T-cell (primary cell): ENCODE measurements around the gene ARMC12. TPM values are rescaled to one million over a fixed set of nuclear protein-coding genes. Genes with fewer than 3 reads are reported as not detected.

ENCODE experiments used
- ATAC-seq, 4 experiments: fragments of 200-7000 bp in 3 of 4; fragments of 150-1000 bp in 1 of 4; cut with Tn5 transposase; replicated peaks in 1 of 4; 1 replicate in 3 of 4; 2 replicates in 1 of 4; pipeline ENCODE4 v1.10.0; 2021; ENCODE audit warnings: moderate library complexity in 3 of 4, mild to moderate bottlenecking in 2 of 4, moderate number of reproducible peaks in 1 of 4
- CTCF ChIA-PET, 2 donors: fragments of 300-600 bp; sonication (Branson Sonifier 250); formaldehyde crosslinking; loops; one replicate each; lab custom pipeline; 2022; ENCODE audit warnings: antibody characterized with exemption in 2 of 2; lab: Charles Lee
- POLR2A ChIA-PET, 2 donors: fragments of 300-600 bp; sonication (Branson Sonifier 250); formaldehyde crosslinking; loops; one replicate each; lab custom pipeline; 2022; ENCODE audit warnings: antibody characterized with exemption in 2 of 2; lab: Charles Lee
- DNase-seq, 35 experiments: peaks; one replicate each; pipeline versions ENCODE4 v3.0.0 to v3.0.0-alpha.2; 2013 to 2023
- H3K27ac ChIP-seq: one replicate; pipeline ENCODE4 v1.5.1; 2013; ENCODE audit warnings: low read length
- H3K27me3 ChIP-seq, 2 experiments: replicated peaks in 1 of 2; 1 replicate in 1 of 2; 2 replicates in 1 of 2; pipeline versions ENCODE4 v1.6.1 to v1.7.0; 2013; ENCODE audit warnings: low read length in 1 of 2, mixed read lengths in 1 of 2; ENCODE audit not compliant: control insufficient read depth in 2 of 2, insufficient read depth in 2 of 2; ENCODE audit errors: extremely low read depth in 1 of 2
- H3K36me3 ChIP-seq, 2 donors: 1 replicate in 1 of 2; 2 replicates in 1 of 2; pipeline versions ENCODE4 v1.6.1 to v1.7.0; 2013; ENCODE audit warnings: low read length in 1 of 2; ENCODE audit not compliant: control insufficient read depth in 2 of 2, insufficient read depth in 1 of 2; ENCODE audit errors: extremely low read depth in 1 of 2
- H3K4me1 ChIP-seq, 2 experiments: 1 replicate in 1 of 2; 2 replicates in 1 of 2; pipeline versions ENCODE4 v1.6.1 to v1.7.0; 2013; ENCODE audit warnings: low read length in 2 of 2, mixed read lengths in 1 of 2; ENCODE audit not compliant: insufficient read depth in 2 of 2, control insufficient read depth in 1 of 2; ENCODE audit errors: extremely low read depth in 1 of 2
- H3K4me3 ChIP-seq, 2 donors: 1 replicate in 1 of 2; 2 replicates in 1 of 2; pipeline versions ENCODE4 v1.5.1 to v1.7.0; 2013; ENCODE audit warnings: mild to moderate bottlenecking in 2 of 2, low read length in 1 of 2, moderate library complexity in 1 of 2; ENCODE audit not compliant: control insufficient read depth in 1 of 2; ENCODE audit errors: extremely low read depth in 1 of 2
- H3K9me3 ChIP-seq: 2 replicates; pipeline ENCODE4 v1.7.0; 2013
- H3K27ac Mint-ChIP-seq, 2 donors: one replicate each; pipeline ENCODE4 v1.8.0; 2020 to 2021; ENCODE audit warnings: mild to moderate bottlenecking in 2 of 2, mixed read lengths in 2 of 2
- H3K27me3 Mint-ChIP-seq, 2 donors: one replicate each; pipeline ENCODE4 v1.8.0; 2021 to 2022; ENCODE audit warnings: mixed read lengths in 2 of 2
- H3K36me3 Mint-ChIP-seq: one replicate; pipeline ENCODE4 v1.8.0; 2021; ENCODE audit warnings: mixed read lengths
- H3K4me1 Mint-ChIP-seq, 3 donors: one replicate each; pipeline ENCODE4 v1.8.0; 2020 to 2022; ENCODE audit warnings: mixed read lengths in 3 of 3, mild to moderate bottlenecking in 1 of 3
- H3K4me3 Mint-ChIP-seq, 3 donors: one replicate each; pipeline ENCODE4 v1.8.0; 2020 to 2022; ENCODE audit warnings: mild to moderate bottlenecking in 3 of 3, mixed read lengths in 3 of 3, moderate library complexity in 3 of 3
- H3K9me3 Mint-ChIP-seq, 3 donors: one replicate each; pipeline ENCODE4 v1.8.0; 2020 to 2022; ENCODE audit warnings: mixed read lengths in 3 of 3
- WGBS: methylation state at CpG from one replicate; pipeline ENCODE4 v1.1.5; 2013; ENCODE audit warnings: missing lambda C conversion rate; ENCODE audit not compliant: insufficient coverage; 5-methylcytosine and 5-hydroxymethylcytosine counted together
- total RNA-seq, 35 experiments: library from RNA in 6 of 35; stranded (reverse) in 6 of 35; fragments of 120-200 nt in 1 of 35; gene quantifications; one replicate each; pipeline versions ENCODE4 v1.2.1 to v1.2.4 and lab custom pipeline; 2013 to 2026

ARMC12 gene
- total RNA-seq, 5 donors from 2014 or later (not counting 1 experiment from before 2014, with no cell fraction given), result 0.63 to 1.8 (median 0.90) TPM

DNA sequence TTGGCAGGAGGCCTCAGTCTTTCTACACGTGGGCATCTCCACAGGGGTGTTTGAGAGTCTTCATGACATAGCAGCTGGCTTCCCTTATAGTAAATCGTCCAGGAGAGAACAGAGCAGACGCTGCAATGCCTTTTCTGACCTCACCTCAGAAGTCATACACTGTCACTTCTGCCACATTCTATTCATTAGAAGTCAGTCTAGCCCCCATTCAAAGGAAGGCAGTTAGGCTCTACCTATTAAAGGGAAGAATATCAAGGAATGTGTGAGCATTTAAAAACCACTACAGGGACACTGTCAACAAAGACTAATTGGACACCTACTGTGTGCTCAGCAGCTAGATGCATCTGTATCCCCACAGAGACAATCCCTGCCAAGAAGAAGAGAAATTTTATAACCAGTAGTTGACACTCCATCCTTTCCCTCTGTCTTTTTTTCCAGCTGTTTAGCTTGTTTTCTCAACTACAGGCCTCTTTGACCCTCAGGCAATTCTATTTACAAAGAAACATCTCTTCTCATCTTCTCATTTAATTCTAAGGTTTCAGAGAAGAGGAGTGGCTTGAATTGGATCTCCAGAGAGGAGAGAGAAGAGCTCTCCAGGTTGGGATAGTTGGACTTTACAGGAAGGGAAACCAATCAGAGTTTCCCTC, 18.6 kb downstream of the ARMC12 start:
- H3K4me3 Mint-ChIP-seq, result no peak overlapping the region
- no peak for DNase-seq
- Histone ChIP-seq H3K27ac (no peak overlapping the region), H3K36me3 (no peaks in the 10 kb centered on the region), H3K27me3 (peaks cover 0 to 22% of the 10 kb centered on the region in 2 experiments), H3K4me3 (no peak overlapping the region), H3K4me1 (no peaks in the 10 kb centered on the region), H3K9me3 (no peaks in the 10 kb centered on the region)
- no peak overlapping the region for H3K27ac Mint-ChIP-seq
- peaks cover 0 to 3% (median 0%) of the 10 kb centered on the region in 3 donors for H3K4me1 Mint-ChIP-seq
- peaks cover 21 to 25% of the 10 kb centered on the region in 2 donors for H3K27me3 Mint-ChIP-seq
- ATAC-seq, result no peak
- no peaks in the 10 kb centered on the region for H3K36me3 Mint-ChIP-seq
- H3K9me3 Mint-ChIP-seq, result no peaks in the 10 kb centered on the region
- CTCF ChIA-PET, result interaction anchor here in 1 of 2 donors (0.6 kb wide), 1 partner anchor 8 kb away, joined by 3 read pairs; no protein-coding TSS in a partner anchor
- WGBS, result 63% methylated on average over 2 of the region's 3 CpGs
- POLR2A ChIA-PET, result interaction anchor here in 1 of 2 donors (0.6 kb wide), 1 partner anchor 63 kb away, joined by 9 read pairs; no protein-coding TSS in a partner anchor

DNA sequence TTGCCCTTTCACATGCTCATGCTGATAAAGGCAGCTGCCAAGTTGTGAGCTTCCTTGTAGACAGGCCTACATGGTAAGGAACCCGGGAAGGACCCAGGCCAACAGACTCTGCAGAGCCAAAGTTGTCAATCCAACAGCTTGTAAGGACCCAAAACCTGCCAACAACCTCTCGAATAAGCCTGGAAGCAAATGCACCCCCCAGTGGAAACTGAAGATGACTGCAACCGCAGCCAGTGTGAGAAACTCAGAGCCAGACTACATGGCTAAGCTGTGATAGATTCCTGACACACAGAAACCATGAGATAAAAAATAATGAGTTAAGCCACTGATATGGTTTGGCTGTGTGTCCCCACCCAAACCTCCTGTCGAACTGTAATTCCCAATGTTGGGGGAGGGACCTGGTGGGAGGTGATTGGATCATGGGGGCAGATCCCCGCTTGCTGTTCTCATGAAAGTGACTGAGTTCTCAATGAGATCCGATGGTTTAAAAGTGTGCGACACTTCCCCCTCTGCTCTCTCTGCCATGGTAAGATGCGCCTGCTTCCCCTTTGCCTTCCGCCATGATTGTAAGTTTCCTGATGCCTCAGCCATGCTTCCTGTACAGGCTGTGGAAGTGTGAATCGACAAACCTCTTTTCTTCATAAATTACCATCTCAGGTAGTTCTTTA, 20.8 kb downstream of the ARMC12 start:
- ATAC-seq (no peak), DNase-seq (peak in 1 of 35 experiments; percentile 11)
- Histone ChIP-seq H3K27me3 (peaks cover 0 to 39% of the 10 kb centered on the region in 2 experiments), H3K4me1 (no peaks in the 10 kb centered on the region), H3K9me3 (no peaks in the 10 kb centered on the region), H3K27ac (no peak overlapping the region), H3K4me3 (no peak overlapping the region), H3K36me3 (no peaks in the 10 kb centered on the region)
- ChIA-PET CTCF (no interaction called here), POLR2A (no interaction called here)
- WGBS, result 67% methylated on average over 3 of the region's 10 CpGs
- no peak overlapping the region for H3K27ac Mint-ChIP-seq
- H3K9me3 Mint-ChIP-seq, result no peaks in the 10 kb centered on the region
- peaks cover 37 to 41% of the 10 kb centered on the region in 2 donors for H3K27me3 Mint-ChIP-seq
- no peak overlapping the region for H3K4me3 Mint-ChIP-seq
- H3K4me1 Mint-ChIP-seq, result peaks cover 0 to 3% (median 0%) of the 10 kb centered on the region in 3 donors
- H3K36me3 Mint-ChIP-seq, result no peaks in the 10 kb centered on the region

DNA sequence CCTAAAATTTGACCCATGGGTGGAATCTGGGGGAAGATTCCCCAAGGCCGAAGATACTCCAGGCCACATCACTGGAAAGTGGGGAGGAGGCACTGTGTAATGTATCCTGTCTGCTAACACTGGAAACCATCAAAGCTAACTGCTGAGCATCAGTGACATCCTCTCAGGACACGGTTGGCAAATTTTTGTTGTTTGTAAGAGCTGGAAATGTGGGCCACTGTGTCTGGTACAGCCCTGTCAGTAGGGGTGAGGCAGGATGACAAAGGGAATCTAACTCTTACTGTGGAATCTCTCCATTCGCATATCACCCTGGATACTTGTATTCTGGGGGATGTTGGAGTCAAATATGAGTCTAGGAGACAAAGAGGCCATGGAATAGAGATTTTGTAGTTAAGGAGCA, 22.6 kb downstream of the ARMC12 start:
- Mint-ChIP-seq H3K27me3 (peaks cover 55 to 58% of the 10 kb centered on the region in 2 donors), H3K27ac (no peak overlapping the region), H3K9me3 (no peaks in the 10 kb centered on the region), H3K4me1 (peaks cover 4 to 11% (median 7%) of the 10 kb centered on the region in 3 donors), H3K4me3 (no peak overlapping the region), H3K36me3 (no peaks in the 10 kb centered on the region)
- Histone ChIP-seq H3K4me3 (no peak overlapping the region), H3K27ac (no peak overlapping the region), H3K4me1 (no peaks in the 10 kb centered on the region), H3K27me3 (peaks cover 8 to 46% of the 10 kb centered on the region in 2 experiments), H3K9me3 (no peaks in the 10 kb centered on the region), H3K36me3 (no peaks in the 10 kb centered on the region)
- ChIA-PET POLR2A (no interaction called here), CTCF (interaction anchor here in 1 of 2 donors (0.6 kb wide), 1 partner anchor 13 kb away, joined by 3 read pairs; no protein-coding TSS in a partner anchor)
- DNase-seq, result no peak
- WGBS, result 60% methylated on average over 2 of the region's 3 CpGs
- no peak for ATAC-seq

- no peaks in the 10 kb centered on the region for H3K9me3 Mint-ChIP-seq
- ATAC-seq, result no peak
These were observed 28.9 kb downstream of the ARMC12 start for GRCh38 chr6:35765739-35766138.

DNA sequence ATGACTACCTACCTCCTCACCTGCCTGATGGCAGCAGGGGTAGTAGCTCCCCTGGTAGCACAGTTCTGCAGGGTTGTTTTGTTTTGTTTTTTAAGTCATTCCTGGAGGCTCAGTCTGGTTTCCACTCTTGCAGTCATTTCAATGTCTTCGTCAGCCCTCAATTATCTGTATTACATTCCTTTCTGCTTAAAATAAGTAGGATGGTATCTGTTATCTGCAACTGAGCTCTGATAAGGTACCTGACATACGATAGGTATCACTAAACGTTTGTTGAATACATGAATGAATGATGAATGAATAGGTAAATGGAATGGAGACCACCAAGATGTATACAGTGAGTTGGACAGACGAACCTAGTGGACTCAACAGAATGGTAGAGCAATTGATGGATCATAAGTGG, 32.4 kb downstream of the ARMC12 start:
- Histone ChIP-seq H3K27ac (no peak overlapping the region), H3K4me1 (no peaks in the 10 kb centered on the region), H3K9me3 (no peaks in the 10 kb centered on the region), H3K36me3 (no peaks in the 10 kb centered on the region), H3K4me3 (no peak overlapping the region), H3K27me3 (peaks cover 0 to 28% of the 10 kb centered on the region in 2 experiments)
- POLR2A ChIA-PET, result no interaction called here
- Mint-ChIP-seq H3K9me3 (no peaks in the 10 kb centered on the region), H3K4me3 (no peak overlapping the region), H3K4me1 (peaks cover 1 to 3% (median 1%) of the 10 kb centered on the region in 3 donors), H3K27ac (no peak overlapping the region), H3K36me3 (no peaks in the 10 kb centered on the region), H3K27me3 (peaks cover 11 to 12% of the 10 kb centered on the region in 2 donors)
- CTCF ChIA-PET, result interaction anchor here in 1 of 2 donors (0.8 kb wide), 1 partner anchor 247 kb away, joined by 3 read pairs; no protein-coding TSS in a partner anchor
- ATAC-seq (no peak), DNase-seq (no peak)
- WGBS, result 70% methylated on average over 2 of the region's 4 CpGs

More at GRCh38 chr6:35765739-35766138, 28.9 kb downstream of the ARMC12 start:
- no peak overlapping the region for H3K27ac Mint-ChIP-seq
- peaks cover 32 to 38% of the 10 kb centered on the region in 2 donors for H3K27me3 Mint-ChIP-seq
- no peaks in the 10 kb centered on the region for H3K36me3 Mint-ChIP-seq
- ChIA-PET POLR2A (no interaction called here), CTCF (no interaction called here)
- Histone ChIP-seq H3K9me3 (no peaks in the 10 kb centered on the region), H3K4me3 (no peak overlapping the region), H3K36me3 (no peaks in the 10 kb centered on the region), H3K27ac (no peak overlapping the region), H3K27me3 (peaks cover 8 to 33% of the 10 kb centered on the region in 2 experiments), H3K4me1 (no peaks in the 10 kb centered on the region)
- H3K4me1 Mint-ChIP-seq, result peaks cover 5 to 8% (median 7%) of the 10 kb centered on the region in 3 donors
- no peak overlapping the region for H3K4me3 Mint-ChIP-seq
- WGBS, result 94% methylated on average over 17 of the region's 23 CpGs
- no peak for DNase-seq

DNA sequence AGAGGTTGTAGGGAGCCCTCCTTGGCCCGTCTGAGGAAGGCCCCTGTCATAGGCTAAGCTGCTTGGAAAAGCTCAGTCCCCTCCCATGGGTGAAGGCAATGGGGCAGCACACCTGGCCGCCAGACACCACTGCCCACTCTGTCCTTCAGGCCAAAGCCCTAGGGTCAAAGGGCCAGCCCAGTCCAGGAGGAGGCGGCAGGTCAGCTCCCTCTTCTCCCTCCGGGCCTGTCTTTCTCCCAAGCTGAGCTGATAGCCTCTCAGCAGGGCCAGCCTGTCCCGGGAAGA, 34.5 kb downstream of the ARMC12 start:
- peaks cover 0 to 3% of the 10 kb centered on the region in 2 experiments for H3K4me1 ChIP-seq
- peaks cover 15 to 16% of the 10 kb centered on the region in 2 donors for H3K27me3 Mint-ChIP-seq
- H3K36me3 Mint-ChIP-seq, result no peaks in the 10 kb centered on the region
- H3K9me3 Mint-ChIP-seq, result no peaks in the 10 kb centered on the region
- no peak overlapping the region for H3K27ac ChIP-seq
- H3K27ac Mint-ChIP-seq, result no peak overlapping the region
- no peaks in the 10 kb centered on the region for H3K36me3 ChIP-seq
- H3K9me3 ChIP-seq, result no peaks in the 10 kb centered on the region
- no peak overlapping the region for H3K4me3 ChIP-seq
- POLR2A ChIA-PET, result no interaction called here
- DNase-seq (no peak), ATAC-seq (no peak)
- H3K27me3 ChIP-seq, result peaks cover 0 to 31% of the 10 kb centered on the region in 2 experiments
- CTCF ChIA-PET, result no interaction called here
- no peak overlapping the region for H3K4me3 Mint-ChIP-seq
- WGBS, result 86% methylated on average over 2 of the region's 5 CpGs
- peaks cover 0 to 2% (median 0%) of the 10 kb centered on the region in 3 donors for H3K4me1 Mint-ChIP-seq
